Hematopoietic multipotent progenitor cell (in vitro differentiated cells): ENCODE data around the gene TMIE. TPM values are rescaled to one million over a fixed set of nuclear protein-coding genes. Genes with fewer than 3 reads are reported as not detected.

Experiments used
- DNase-seq, 3 donors: peaks; one replicate each; pipeline ENCODE4 v3.0.0-alpha.2; 2011 to 2015; ENCODE audit warnings: low read depth in 2 of 3, low spot score in 2 of 3
- total RNA-seq: library from RNA; depleted of rRNA; stranded (reverse); fragments of >200 nt; gene quantifications from one replicate; pipeline ENCODE4 v1.2.3, GENCODE V29; 2012

TMIE gene
- total RNA-seq, 1 donor = under 0.01 TPM

GRCh38 chr3:46706771-46707582 is 5.8 kb downstream of the TMIE start:
- no peak for DNase-seq

- DNase-seq = no peak
Measured at GRCh38 chr3:46707601-46708011, 6.4 kb downstream of the TMIE start.

GRCh38 chr3:46708401-46709156 is 7.4 kb downstream of the TMIE start:
- DNase-seq = no peak

- DNase-seq = no peak
Measured at GRCh38 chr3:46709157-46709654, 8.0 kb downstream of the TMIE start.

DNA sequence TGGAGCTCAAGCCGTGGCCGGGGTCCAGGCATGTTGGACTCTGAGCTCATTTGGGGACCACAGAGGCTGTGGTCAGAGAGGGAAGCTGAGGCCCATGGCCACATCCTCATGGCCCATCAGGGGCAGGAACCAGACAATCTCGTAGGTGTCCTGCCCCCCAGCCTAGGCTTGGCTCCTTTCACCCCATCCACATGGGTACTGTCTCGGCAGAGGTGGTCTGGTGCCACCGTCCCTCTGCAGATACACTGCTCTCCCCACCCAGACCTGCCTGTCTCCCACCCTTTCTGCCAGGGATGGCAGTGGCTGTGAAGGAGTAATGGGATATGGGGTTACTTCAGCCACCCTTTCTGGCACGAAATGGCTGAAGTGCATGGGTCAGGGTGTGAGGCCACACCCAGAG is 8.5 kb downstream of the TMIE start:
- DNase-seq = no peak

DNA sequence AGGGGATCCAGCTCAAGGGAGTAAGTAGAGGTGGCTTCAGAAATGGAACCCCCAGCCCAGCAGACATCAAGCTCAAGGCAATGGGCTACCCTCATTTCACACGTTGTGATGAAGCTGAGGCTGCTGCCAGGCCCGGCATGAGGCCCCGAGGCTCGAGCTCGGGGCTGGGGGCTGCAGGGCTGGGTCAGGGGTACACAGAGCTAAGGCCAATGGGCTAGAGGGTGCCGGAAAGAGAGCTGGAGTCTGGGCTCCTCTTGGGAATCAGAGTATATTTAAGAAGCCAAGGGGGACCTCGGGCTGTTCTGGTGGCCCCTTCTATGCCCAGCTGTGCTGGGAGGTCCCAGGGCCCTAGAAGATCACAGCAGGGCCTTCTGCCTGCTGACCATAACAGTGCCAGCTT is 9.0 kb downstream of the TMIE start:
- no peak for DNase-seq

DNA sequence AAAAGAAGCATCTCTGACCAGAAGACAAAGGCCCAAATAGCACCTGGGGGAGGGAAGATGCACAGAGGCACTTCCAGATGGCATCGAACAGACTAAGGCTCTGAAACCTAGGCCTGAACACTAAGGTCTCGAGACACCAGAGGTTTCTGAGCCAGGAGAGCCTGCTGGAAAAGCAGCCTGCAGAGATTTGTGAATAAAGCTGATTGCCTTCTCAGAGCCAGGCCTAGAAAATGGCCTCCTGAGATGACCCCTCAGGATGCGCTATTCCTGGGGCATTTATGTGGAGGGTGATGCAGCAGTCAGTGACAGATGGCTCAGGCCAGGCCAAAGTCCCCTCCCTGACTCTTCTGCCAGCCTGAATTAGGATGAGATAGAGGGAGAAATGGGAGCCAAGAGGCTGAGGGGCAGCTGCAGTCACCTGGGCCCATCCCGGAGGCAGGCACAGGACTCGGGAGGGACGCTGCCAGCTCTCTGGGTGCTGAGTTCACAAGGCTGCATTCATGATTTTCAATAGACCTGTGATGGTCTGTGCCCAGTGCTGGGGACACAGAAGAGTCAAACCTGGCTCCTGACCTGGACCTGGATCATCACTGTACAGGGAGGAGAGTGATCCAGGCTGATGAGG is 9.6 kb downstream of the TMIE start:
- no peak for DNase-seq

GRCh38 chr3:46711305-46711704 is 10.1 kb downstream of the TMIE start:
- no peak for DNase-seq

DNA sequence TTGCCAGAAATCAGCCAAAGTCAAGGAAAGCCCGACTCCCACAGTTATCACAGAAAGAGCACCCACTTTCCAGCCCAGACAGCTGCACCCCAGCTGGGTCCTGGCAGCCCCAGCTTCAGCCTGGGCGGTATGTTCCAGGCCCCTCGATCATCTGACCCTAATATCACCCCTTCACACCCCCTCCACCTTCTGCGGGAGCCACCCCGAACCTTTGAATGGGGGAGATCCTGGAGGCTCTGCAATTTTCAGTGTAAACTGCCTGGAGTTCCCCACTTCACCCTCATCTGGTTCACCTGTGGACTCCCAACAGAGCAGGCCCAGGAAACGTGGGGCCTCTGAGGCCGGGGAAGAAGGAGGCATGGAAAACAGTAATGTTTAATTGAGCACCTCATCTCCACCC is 10.6 kb downstream of the TMIE start:
- no peak for DNase-seq

- DNase-seq = no peak
Measured at GRCh38 chr3:46712191-46713049, 11.2 kb downstream of the TMIE start.

- no peak for DNase-seq
Measured at GRCh38 chr3:46713050-46713897, 12.1 kb downstream of the TMIE start.

GRCh38 chr3:46713898-46714552 is 12.8 kb downstream of the TMIE start:
- DNase-seq = no peak

DNA sequence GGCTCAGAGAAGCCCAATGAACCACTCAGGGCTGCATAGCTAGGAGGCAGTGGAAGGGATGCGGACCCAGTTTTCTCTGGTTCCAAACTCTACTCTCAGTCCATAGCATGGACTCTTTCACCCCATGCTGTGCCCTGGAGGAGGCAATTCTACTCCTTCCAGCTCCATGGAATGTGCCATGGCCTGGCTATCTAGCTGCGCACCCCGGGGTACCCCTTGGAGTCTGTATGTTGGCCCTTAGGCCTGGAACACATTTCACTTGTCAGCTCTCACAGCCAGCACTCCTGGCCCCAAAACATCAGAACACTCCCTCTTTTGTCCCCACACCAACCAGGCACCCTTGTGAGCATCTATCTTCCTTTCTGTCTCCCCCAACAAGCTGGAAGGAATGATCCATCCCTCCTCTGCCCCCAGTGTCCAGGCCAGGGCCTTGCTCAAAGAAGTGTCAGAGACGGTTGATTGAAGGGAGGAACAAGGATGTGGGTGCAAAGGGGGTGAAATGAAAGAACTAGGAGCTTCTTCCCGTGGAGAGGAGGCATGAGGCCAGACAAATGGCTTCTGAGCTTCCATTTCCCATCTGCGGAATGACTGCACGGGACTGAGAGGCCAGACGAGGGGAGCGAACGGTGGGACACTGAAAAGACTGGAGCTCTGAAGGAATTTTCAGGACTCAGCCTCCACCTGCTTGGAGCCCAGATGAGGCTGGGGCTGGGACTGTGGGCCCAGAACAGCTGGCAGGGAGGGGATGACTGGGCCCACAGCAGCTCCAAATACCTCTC is 13.7 kb downstream of the TMIE start:
- DNase-seq = no peak

- DNase-seq = no peak
Measured at GRCh38 chr3:46715507-46716175, 14.4 kb downstream of the TMIE start.

DNA sequence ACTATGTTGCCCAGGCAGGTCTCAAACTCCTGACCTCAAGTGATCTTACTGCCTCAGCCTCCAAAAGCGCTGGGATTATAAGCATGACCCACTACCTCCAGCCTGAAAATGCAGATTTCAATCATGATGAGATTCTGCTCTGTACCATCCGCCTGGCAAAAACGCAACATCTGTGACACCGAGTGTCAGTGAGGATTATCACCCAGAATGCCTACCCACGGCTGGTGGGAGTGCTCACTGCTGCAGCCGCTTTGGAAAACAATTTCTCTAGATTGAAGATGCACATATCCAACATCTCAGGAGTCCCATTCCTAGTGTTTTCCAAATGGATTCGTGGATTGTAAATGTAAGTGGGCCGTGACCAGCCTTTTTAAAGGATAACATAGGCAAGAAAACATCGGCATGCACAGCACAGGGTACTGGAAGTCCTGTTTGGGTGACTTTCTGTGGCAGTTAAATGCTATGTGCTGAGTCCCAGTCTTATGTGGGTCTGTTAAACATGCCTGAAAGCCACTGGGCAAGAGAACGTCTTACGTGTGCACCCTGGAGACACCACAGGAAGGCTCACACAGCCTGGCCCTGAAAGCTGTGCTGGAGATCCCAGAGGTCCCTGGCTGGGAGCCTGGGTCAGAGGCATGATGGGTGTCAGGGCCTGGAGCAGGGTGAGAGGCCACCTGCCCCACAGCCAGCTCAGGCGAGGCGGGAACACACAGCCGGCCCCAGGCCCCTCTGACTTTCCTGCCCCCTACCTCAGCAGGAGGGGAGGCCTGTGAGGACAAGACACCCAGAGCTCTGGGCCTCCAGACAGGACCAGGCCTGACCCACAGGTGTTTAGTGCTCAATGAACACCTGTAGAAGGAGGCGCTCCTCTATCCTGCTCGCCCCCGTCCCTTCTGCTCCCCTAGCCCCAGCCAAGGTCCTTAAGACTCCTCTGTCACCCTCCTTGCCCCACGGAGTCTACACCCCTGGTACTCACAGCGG is 15.6 kb downstream of the TMIE start:
- no peak for DNase-seq

GRCh38 chr3:46717447-46718231 is 16.4 kb downstream of the TMIE start, which contains the start of gene PRSS50:
PRSS50 (minus strand) TSS chr3:46717869; CDS start chr3:46717824, 45 bp downstream.
- DNase-seq = peak in 2 of 3 donors; percentile 30 to 58
